GM21717 (cell line): Measurements from ENCODE around the gene HMCN1.
"Not testable (repeated sequence)": the region's sequence is repeated elsewhere in the genome, so short reads cannot be mapped to it uniquely, and the experiment has no call there.

Experiments
- ATAC-seq: cut with Tn5 transposase; IDR thresholded peaks from one replicate; pipeline ENCODE4 v1.9.1; 2021; ENCODE audit warnings: mild to moderate bottlenecking, moderate library complexity; ENCODE audit not compliant: unreplicated experiment

The HMCN1 gene

DNA sequence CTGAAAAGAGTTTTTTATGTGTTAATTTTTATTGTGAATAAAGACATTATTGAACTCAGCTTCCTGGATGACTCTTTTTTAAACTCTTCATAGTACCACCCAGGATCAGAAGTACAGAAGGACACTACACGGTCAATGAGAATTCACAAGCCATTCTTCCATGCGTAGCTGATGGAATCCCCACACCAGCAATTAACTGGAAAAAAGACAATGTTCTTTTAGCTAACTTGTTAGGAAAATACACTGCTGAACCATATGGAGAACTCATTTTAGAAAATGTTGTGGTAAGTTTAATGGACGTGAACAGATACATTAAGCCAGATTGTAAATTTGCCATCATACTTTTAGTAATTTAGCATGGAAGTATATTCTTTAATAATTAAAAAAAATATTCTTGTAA is 391.3 kb downstream of the HMCN1 start:
- no peak for ATAC-seq

DNA sequence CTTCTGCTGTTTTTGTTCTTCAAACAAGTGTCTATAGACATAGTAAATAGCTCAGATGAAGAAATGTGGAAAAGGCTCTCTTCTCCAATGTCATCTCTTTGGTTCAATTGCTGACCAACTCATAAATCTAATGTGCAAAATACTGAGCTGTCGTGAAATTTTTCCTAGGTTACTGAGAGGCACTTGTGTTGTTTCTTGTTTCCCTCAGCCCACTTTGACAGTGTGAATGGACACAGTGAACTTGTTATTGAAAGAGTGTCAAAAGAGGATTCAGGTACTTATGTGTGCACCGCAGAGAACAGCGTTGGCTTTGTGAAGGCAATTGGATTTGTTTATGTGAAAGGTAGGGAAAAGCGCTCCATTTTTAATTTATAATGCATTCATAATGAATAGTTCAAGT is 395.6 kb downstream of the HMCN1 start:
- ATAC-seq = no peak

DNA sequence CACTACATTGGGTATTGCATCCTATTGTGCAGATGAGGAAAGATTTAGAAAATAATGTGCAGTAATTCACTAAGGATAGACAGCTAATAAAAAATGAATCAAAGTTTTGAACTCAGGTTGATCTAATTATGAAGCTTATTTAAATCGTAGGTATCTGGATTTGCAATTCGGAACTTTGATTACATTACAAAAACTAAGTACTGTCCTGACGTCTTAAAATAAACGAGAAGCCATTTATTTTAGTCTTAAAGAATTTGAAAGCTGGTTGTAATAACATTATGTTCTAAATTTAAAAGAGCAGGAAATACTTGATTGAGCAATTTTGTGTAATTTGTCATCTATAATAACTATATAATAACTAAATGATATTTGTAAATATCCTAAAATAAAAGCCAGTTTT is 404.9 kb downstream of the HMCN1 start:
- no peak for ATAC-seq

DNA sequence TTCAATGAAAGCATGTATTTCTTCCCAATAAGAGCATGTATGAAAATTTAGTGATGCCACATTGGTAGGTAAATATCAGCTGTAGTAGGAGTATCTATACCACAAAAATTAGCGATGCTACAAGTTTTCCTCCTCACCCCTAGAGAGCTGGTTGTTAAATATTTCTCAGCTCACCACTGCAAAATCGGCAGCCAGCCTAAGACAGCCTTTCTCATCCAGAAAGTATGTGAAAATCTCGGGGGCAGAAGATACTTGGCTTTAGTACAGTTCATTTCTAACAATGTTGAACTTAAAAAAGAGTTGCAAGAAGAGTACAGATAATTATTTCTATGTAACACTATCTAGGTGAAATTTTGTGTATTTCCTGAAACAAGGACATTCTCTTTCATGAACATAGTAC is 405.5 kb downstream of the HMCN1 start:
- ATAC-seq = no peak

DNA sequence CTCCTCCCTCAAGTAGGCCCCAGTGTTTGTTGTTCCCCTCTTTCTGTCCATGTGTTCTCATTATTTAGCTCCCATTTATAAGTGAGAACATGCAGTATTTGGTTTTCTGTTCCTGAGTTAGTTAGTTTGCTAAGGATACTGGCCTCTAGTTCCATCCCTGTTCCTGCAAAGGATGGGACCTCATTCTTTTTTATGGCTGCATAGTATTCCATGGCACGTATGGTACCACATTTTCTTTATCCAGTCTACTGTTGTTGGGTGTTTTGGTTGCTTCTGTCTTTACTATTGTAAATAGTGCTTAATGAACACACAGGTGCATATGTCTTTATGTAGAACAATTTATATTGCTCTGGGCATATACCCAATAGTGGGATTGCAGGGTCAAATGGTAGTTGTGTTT is 408.0 kb downstream of the HMCN1 start:
- ATAC-seq = no peak

DNA sequence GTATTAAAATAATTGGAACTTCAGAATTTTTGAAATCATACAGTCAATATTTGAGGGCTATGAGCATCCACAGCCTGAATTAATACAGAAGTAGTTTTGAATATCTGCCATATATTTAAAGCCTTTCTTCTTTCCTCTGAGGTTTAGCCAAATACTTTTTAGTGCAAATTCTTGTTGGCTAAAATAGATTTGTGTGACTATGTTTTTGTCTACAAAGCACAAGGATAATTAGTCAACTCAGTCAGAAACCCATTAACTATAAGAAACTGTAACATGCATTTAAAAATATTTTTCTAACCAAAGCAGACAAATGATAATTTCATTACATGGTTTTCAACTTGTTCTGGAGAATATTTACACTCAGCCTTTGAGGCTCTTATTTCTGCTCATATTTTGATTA is 408.7 kb downstream of the HMCN1 start:
- no peak for ATAC-seq

DNA sequence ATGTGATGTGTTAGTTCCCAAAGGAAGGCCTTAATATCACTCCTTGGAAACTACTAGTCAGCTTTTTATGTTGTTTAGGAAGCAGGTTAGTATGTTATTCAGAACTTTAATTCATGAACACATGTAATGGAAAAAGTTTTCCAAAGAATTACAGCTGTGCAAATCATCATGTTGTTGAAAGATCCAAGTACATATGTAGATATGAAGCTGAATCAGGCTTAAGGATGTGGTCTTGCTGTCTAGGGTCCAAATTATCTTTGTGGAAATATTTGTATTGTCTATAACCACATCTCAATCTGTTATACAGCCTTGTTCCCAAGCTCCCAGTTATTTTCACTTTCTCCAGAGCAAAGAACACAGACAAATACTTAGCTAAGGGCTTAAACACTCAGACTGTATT is 409.3 kb downstream of the HMCN1 start:
- ATAC-seq = no peak

DNA sequence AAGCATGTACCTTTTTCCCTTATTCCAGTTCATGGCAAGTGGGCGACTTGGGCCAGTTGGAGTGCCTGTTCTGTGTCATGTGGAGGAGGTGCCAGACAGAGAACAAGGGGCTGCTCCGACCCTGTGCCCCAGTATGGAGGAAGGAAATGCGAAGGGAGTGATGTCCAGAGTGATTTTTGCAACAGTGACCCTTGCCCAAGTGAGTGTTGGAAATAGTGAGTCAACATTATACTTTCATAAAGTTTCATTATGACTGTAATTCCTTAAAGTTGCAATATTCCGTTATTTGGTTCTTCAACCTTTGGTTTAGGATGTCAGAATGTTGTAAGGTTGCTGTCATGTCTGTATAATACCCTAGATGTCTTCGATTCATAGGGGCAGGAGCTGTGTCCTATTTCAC is 410.3 kb downstream of the HMCN1 start:
- no peak for ATAC-seq

DNA sequence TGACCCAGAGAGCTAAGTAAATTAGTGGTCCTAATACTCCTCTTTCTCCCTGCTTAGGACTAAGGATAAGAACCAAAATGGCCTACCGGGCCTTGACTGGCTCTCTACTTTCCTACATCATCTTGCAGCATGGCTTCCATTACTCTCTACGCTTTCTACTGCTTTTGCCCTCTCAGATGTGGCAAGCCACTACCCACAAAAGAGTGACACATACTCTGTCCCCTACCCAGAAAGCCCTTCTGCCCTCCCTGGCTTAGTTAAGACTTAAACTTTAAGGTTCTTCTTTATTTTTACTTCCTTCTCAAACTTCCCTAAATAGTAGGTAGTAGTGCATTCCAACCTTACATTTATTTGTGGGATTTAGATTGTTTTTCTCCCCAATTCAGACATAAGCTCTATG is 412.8 kb downstream of the HMCN1 start:
- no peak for ATAC-seq

DNA sequence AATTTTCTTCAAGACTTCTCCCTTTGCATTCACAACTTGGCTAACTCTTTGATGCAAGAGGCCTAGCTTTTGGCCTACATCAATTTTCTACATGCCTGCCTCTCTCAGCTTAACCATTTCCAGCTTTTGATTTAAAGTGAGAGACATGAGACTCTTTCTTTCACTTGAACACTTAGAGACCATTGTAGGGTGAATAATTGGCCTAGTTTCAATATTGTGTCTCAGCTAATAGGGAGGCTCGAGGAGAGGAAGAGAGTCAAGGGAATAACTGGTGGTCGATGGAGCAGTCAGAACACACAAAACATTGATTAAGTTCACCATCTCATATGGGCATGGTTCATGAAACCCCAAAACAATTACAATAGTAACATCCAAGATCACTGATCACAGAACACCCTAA is 415.4 kb downstream of the HMCN1 start:
- ATAC-seq = no peak

DNA sequence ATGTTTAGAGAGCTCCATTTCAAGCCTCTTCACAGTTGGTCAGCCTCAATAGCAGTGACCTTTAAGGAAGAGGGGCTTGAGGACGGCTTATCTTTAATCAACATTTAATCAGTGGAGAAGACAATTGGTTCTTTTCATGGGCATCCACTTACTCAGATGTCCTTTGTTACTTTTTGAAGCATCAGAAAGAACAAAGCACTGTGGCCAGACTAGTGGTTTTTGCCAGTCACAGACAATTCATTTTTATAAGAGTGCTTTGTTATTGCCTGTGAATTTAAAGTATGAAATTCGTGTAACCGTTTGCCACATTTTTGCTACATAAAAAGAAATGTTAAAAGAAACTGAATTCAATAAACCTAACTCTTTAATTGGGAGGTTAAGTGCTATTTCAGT is 418.0 kb downstream of the HMCN1 start:
- ATAC-seq = no peak

DNA sequence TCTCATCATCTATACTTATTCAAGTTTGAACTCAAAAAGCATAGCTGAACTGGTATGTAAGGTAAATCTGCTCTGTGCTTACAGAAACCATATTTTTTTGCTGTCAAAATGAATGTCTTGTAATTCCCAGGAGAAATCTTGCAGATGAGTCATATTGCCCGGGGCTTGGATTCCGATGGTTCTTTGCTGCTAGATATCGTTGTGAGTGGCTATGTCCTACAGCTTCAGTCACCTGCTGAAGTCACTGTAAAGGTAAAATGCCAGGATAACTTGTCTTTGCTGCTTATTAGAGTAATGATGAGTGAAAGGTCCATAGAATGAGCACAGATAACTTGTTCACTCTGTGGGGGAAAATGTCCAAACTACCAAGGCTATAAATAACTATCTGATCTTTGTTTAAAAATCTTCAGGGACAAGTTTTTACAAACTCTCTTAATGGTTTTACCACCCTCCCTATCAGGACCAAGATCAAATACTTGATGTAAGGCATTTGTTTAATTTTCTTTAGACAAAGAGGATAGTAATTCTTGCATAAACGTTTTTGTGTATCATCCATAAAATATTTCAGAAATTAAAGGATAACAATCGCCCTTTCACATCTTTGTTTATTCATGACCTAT is 418.5 kb downstream of the HMCN1 start:
- ATAC-seq = no peak

DNA sequence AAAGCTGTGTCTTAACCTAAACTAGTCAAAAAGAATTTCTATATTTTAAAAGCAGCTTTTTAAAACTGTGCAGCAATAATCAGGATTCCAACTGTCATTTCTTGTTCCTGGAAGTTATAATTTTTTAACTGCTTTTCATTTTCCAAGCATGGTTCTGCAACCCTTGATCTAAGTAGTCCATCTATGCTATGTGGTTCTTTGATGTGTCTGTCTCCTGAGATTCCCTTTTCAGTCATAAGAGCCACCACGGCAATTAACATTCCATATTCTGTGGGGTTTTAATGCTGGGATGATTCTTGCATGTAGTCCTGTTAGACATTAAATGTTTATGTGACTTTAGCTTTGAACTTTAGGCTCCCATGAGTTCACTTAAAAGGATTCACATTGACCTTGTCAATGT is 420.5 kb downstream of the HMCN1 start:
- no peak for ATAC-seq

DNA sequence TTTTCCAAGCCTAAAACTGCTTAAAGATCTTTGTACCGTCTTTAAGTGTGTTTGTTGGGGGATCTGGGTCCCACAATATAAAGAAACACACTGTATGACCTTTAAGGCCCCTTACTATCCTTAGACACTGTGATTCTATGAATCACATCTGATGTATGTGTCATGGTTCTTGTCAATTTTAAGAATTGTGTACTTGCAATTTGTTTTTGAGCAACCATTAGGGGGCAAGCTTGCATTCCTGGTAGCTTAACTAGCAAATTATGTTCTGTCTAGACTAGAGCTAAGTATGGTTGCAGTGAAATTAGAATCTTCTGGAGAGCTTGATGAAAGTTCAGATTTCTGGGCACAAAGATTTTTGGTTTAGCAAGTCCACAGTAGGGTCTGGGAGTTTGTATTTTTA is 421.4 kb downstream of the HMCN1 start:
- ATAC-seq = peak; percentile 68

DNA sequence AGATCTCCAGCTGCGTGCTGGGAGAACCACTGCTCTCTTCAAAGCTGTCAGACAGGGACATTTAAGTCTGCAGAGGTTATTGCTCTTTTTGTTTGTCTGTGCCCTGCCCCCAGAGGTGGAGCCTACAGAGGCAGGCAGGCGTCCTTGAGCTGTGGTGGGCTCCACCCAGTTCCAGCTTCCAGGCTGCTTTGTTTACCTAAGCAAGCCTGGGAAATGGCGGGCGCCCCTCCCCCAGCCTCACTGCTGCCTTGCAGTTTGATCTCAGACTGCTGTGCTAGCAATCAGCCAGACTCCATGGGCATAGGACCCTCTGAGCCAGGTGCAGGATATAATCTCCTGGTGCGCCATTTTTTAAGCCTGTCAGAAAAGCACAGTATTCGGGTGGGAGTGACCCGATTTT is 428.7 kb downstream of the HMCN1 start:
- ATAC-seq = not testable (repeated sequence)

DNA sequence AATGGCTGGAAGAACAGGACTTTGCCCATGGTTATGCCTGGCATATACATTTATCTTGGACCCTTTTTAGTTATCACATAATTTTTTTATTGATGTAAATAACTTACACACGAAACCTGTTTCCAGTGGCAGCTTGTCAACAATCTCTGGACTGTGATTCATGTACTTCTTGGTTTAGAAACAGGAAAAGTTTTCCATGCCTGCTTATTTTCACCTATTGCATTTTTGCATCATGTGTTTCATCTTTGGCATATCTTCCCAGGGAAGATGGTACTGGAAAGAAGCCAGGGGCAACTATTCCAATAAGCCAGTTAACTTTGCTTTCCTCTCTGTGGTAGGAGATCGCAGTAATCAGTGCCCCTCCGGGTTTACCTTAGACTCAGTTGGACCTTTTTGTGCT is 430.6 kb downstream of the HMCN1 start:
- ATAC-seq = no peak

DNA sequence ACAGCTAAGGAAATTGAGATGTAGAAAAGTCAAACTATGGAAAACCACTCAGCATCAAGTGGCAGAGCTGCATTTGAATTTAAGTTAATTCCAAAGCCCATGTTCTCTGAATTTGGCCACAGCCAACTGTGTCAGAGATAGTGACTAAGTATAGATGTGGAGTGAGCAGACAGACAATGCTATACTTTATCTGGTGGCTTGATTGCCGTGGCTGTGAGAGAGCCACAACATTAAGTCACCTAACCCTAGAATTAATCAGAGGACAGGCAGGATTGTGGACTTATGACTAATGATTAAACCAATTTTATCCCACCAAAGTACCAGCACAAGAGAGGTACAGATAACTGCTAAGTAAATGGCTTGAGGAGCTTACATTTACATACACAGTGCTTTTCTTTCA is 431.1 kb downstream of the HMCN1 start:
- ATAC-seq = no peak

DNA sequence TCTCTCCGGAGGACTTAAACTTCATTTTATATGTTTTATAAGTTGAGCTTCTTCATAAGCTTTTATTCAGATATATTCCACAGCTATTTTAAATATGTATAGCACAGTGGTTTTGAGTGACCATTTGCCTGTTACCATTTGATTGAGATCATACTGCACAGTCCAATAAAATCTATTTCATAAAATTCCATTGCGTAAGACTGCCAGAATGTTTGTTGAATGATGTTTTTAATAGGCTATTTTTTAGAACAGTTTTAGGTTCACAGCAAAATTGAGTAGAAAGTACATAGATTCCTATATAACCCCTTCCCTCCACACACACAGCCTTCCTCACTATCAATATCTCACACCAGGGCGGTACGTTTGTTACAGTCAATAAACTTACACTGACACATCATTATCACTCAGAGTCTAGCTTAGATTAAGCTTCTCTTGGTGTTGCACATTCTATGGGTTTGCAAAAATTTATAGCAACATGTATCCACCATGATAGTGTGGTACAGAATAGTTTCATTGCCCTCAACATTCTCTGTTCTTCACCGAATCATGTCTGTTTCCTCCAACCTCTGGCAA is 433.0 kb downstream of the HMCN1 start:
- ATAC-seq = no peak

DNA sequence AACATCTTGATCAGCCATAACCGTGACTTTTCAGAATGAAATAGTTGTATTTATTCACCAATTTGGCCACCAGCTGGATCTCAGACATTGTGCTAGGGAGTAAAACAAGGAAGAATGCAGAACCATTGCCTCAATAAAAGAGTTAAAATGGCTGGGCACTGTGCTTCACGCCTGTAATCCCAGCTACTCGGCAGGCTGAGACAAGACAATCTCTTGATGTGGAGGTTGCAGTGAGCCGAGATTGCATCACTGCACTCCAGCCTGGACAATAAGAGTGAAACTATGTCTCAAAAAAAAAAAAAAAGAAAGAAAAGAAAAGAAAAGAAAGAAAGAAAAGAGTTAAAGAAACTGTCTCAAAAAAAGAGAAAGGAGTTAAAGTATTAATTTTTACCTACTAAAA is 441.4 kb downstream of the HMCN1 start:
- no peak for ATAC-seq

DNA sequence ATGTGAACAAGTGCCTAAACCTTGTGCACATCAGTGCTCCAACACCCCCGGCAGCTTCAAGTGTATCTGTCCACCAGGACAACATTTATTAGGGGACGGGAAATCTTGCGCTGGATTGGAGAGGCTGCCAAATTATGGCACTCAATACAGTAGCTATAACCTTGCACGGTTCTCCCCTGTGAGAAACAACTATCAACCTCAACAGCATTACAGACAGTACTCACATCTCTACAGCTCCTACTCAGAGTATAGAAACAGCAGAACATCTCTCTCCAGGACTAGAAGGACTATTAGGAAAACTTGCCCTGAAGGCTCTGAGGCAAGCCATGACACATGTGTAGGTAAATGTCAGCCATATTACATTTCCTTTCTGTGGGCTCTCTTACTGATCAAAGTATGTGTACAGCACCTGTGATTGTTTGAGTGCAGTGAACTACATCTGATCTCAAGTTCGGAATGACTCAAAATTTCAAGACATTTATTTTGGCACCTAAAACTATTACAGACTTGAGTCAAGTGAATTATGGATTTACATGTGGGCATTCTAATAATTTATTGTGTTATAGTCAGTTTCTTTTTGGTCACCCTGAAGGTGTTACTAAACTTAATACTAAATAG is 444.3 kb downstream of the HMCN1 start:
- no peak for ATAC-seq

DNA sequence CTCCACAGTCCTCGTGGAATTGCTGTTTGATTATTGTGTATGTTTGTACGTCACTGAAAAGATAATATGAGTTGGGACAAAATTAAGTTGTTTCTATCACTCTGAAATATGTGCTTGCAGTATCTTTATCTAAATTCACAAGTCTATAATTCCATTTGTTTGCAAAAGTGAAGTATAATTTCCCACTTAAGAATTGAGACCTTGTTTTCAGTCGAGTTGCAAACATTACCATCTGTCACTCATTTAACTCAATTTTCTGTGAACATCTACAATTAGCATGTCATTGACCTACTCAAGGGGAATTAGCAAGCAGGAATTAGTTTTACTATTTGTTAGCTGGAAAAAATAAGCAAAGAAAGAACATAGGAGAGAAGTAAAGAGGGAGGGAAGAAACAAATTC is 445.0 kb downstream of the HMCN1 start:
- no peak for ATAC-seq

DNA sequence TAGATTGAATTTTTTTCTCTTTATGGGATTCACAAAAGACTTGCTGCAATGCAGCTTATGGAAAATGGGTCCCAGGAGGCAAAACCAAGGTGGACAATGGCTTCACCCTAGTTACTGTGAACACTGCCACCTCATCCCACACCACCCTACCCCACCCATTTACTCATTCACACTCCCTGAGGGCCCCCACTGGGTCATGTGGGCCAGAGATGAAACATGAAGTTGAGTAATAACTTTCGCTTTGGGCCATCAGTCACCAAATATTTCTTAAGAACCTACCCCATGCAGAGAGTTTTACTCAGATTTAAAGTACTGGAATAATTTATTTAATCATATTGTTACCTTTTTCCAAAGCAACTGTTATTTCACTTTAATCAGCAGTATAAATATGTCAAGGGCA is 449.0 kb downstream of the HMCN1 start:
- peak; percentile 59 for ATAC-seq
